WTC11 (cell line): ENCODE results near the gene TBCB. TPM values are rescaled to one million over a fixed set of nuclear protein-coding genes. Genes with fewer than 3 reads are reported as not detected.

Experiments
- ATAC-seq: fragments of 200-7000 bp; cut with Tn5 transposase; 2 replicates; pipeline ENCODE4 v1.10.0; 2021; ENCODE audit warnings: mild to moderate bottlenecking, moderate library complexity
- CTCF ChIA-PET: fragments of 300-600 bp; sonication (Branson Sonifier 250); formaldehyde crosslinking; loops from one replicate; lab custom pipeline; 2021; ENCODE audit warnings: antibody characterized with exemption; lab: Charles Lee
- POLR2A ChIA-PET: fragments of 350-600 bp; sonication (Branson Sonifier 250); formaldehyde crosslinking; loops from one replicate; lab custom pipeline; 2021; ENCODE audit warnings: antibody characterized with exemption; lab: Charles Lee
- DNase-seq: peaks from one replicate; pipeline ENCODE4 v3.0.0; 2021; ENCODE audit warnings: low spot score
- H3K27ac Mint-ChIP-seq: 2 replicates; pipeline ENCODE4 v1.8.0; 2021; ENCODE audit warnings: mixed read lengths
- H3K27me3 Mint-ChIP-seq: 2 replicates; pipeline ENCODE4 v1.8.0; 2021; ENCODE audit warnings: low read depth, mild to moderate bottlenecking, moderate library complexity, mixed read lengths
- H3K36me3 Mint-ChIP-seq: 2 replicates; pipeline ENCODE4 v1.8.0; 2021; ENCODE audit warnings: mixed read lengths
- H3K4me1 Mint-ChIP-seq: 2 replicates; pipeline ENCODE4 v1.8.0; 2022; ENCODE audit warnings: mixed read lengths
- H3K4me3 Mint-ChIP-seq: 2 replicates; pipeline ENCODE4 v1.8.0; 2021; ENCODE audit warnings: mild to moderate bottlenecking, moderate library complexity, mixed read lengths
- H3K9me3 Mint-ChIP-seq: 2 replicates; pipeline ENCODE4 v1.8.0; 2021; ENCODE audit warnings: mixed read lengths
- E2F4 ChIP-seq: sonication (generic); formaldehyde crosslinking; IDR thresholded peaks from 2 replicates; pipeline ENCODE4 v1.8.1; 2022; ENCODE audit warnings: low read depth, mild to moderate bottlenecking, moderate library complexity, missing genetic modification reagents, borderline replicate concordance
- E2F5 ChIP-seq: sonication (generic); formaldehyde crosslinking; IDR thresholded peaks from 2 replicates; pipeline ENCODE4 v1.8.1; 2022; ENCODE audit warnings: mild to moderate bottlenecking, moderate library complexity, missing genetic modification reagents
- ELF4 ChIP-seq: sonication (generic); formaldehyde crosslinking; IDR thresholded peaks from 2 replicates; pipeline ENCODE4 v1.8.1; 2022; ENCODE audit warnings: low read depth, mild to moderate bottlenecking, moderate library complexity, missing genetic modification reagents
- ETV6 ChIP-seq: sonication (generic); formaldehyde crosslinking; IDR thresholded peaks from 2 replicates; pipeline ENCODE4 v1.8.1; 2022; ENCODE audit warnings: mild to moderate bottlenecking, missing genetic modification reagents
- FOXJ3 ChIP-seq: sonication (generic); formaldehyde crosslinking; IDR thresholded peaks from 2 replicates; pipeline ENCODE4 v1.9.0; 2021; ENCODE audit warnings: missing genetic modification reagents, mild to moderate bottlenecking, borderline replicate concordance
- HMGXB4 ChIP-seq: sonication (generic); formaldehyde crosslinking; IDR thresholded peaks from 2 replicates; pipeline ENCODE4 v1.8.1; 2023; ENCODE audit warnings: mild to moderate bottlenecking, moderate library complexity, missing genetic modification reagents
- JUN ChIP-seq: sonication (generic); formaldehyde crosslinking; IDR thresholded peaks from 2 replicates; pipeline ENCODE4 v1.8.0; 2023; ENCODE audit warnings: mild to moderate bottlenecking, missing genetic modification reagents
- MAX ChIP-seq: sonication (generic); formaldehyde crosslinking; IDR thresholded peaks from 2 replicates; pipeline ENCODE4 v1.8.0; 2022; ENCODE audit warnings: mild to moderate bottlenecking, missing genetic modification reagents
- MLX ChIP-seq: sonication (generic); formaldehyde crosslinking; IDR thresholded peaks from 2 replicates; pipeline ENCODE4 v1.8.1; 2023; ENCODE audit warnings: mild to moderate bottlenecking, missing genetic modification reagents, moderate library complexity
- PRRX2 ChIP-seq: fragments of 250-450 bp; sonication (Bioruptor Pico); IDR thresholded peaks from 2 replicates; pipeline ENCODE4 v1.8.0; 2021; ENCODE audit warnings: mild to moderate bottlenecking
- RORB ChIP-seq: fragments of 250-450 bp; sonication (Bioruptor Pico); IDR thresholded peaks from 2 replicates; pipeline ENCODE4 v1.9.0; 2021; ENCODE audit warnings: mild to moderate bottlenecking
- SMAD4 ChIP-seq: sonication (generic); formaldehyde crosslinking; IDR thresholded peaks from 2 replicates; pipeline ENCODE4 v1.8.0; 2022; ENCODE audit warnings: mild to moderate bottlenecking, missing genetic modification reagents
- SP1 ChIP-seq: sonication (generic); formaldehyde crosslinking; conservative IDR thresholded peaks from 2 replicates; pipeline ENCODE4 v1.8.1; 2022; ENCODE audit warnings: missing genetic modification reagents
- TEAD1 ChIP-seq: sonication (generic); formaldehyde crosslinking; IDR thresholded peaks from 2 replicates; pipeline ENCODE4 v1.8.0; 2022; ENCODE audit warnings: mild to moderate bottlenecking, missing genetic modification reagents
- TP53 ChIP-seq: sonication (generic); formaldehyde crosslinking; IDR thresholded peaks from 2 replicates; pipeline ENCODE4 v1.8.1; 2023; ENCODE audit warnings: mild to moderate bottlenecking, missing genetic modification reagents
- USF2 ChIP-seq: sonication (generic); formaldehyde crosslinking; IDR thresholded peaks from 2 replicates; pipeline ENCODE4 v1.8.1; 2023; ENCODE audit warnings: mild to moderate bottlenecking, missing genetic modification reagents, moderate library complexity
- ZBTB21 ChIP-seq: sonication (generic); formaldehyde crosslinking; IDR thresholded peaks from 2 replicates; pipeline ENCODE4 v1.8.1; 2023; ENCODE audit warnings: mild to moderate bottlenecking, missing genetic modification reagents, borderline replicate concordance
- ZBTB43 ChIP-seq: sonication (generic); formaldehyde crosslinking; IDR thresholded peaks from 2 replicates; pipeline ENCODE4 v1.8.1; 2023; ENCODE audit warnings: mild to moderate bottlenecking, missing genetic modification reagents
- ZNF219 ChIP-seq: sonication (generic); formaldehyde crosslinking; IDR thresholded peaks from 2 replicates; pipeline ENCODE4 v1.8.0; 2023; ENCODE audit warnings: missing genetic modification reagents, mild to moderate bottlenecking, borderline replicate concordance
- ZNF512 ChIP-seq: sonication (generic); formaldehyde crosslinking; IDR thresholded peaks from 2 replicates; pipeline ENCODE4 v1.8.1; 2022; ENCODE audit warnings: missing genetic modification reagents, borderline replicate concordance
- ZNF671 ChIP-seq: fragments of 250-450 bp; sonication (Bioruptor Pico); IDR thresholded peaks from 2 replicates; pipeline ENCODE4 v1.8.0; 2021; ENCODE audit warnings: mild to moderate bottlenecking
- total RNA-seq: library from RNA; stranded (reverse); gene quantifications from 3 replicates; pipeline ENCODE4 v1.2.3, GENCODE V29; 2021

Gene TBCB
- total RNA-seq, 1 experiment from 2014 or later = 182 TPM

- Mint-ChIP-seq H3K4me3 (no peak overlapping the region), H3K9me3 (no peaks in the 10 kb centered on the region), H3K27ac (peak overlapping the region; percentile 58; the same call in 1 of the 2 replicates), H3K36me3 (peaks cover 52% of the 10 kb centered on the region), H3K27me3 (no peaks in the 10 kb centered on the region), H3K4me1 (no peaks in the 10 kb centered on the region)
- DNase-seq (no peak), ATAC-seq (no peak)
- CTCF ChIA-PET = no interaction called here
- POLR2A ChIA-PET = no interaction called here
- no peak for TF ChIP-seq RORB
Measured at GRCh38 chr19:36089847-36090246, 25.4 kb upstream of the TBCB start.

- ChIA-PET CTCF (no interaction called here), POLR2A (no interaction called here)
- H3K36me3 Mint-ChIP-seq = peaks cover 47% of the 10 kb centered on the region
- ATAC-seq (no peak), DNase-seq (no peak)
- no peak for TF ChIP-seq USF2 (CRISPR knock-in tag)
- no peak for TF ChIP-seq ZNF219 (CRISPR knock-in tag)
- no peak for TF ChIP-seq ZBTB43 (CRISPR knock-in tag)
- no peak for TF ChIP-seq TEAD1 (CRISPR knock-in tag)
- TF ChIP-seq ELF4 (CRISPR knock-in tag) = no peak
- no peak for TF ChIP-seq ZBTB21 (CRISPR knock-in tag)
- no peak for TF ChIP-seq ZNF512 (CRISPR knock-in tag)
- no peak for TF ChIP-seq JUN (CRISPR knock-in tag)
- TF ChIP-seq SMAD4 (CRISPR knock-in tag) = no peak
- TF ChIP-seq HMGXB4 (CRISPR knock-in tag) = no peak
- no peak for TF ChIP-seq MLX (CRISPR knock-in tag)
- no peak for TF ChIP-seq ZNF671 (CRISPR knock-in tag)
- TF ChIP-seq PRRX2 (CRISPR knock-in tag) = no peak
- no peak for TF ChIP-seq ETV6
- TF ChIP-seq MAX (CRISPR knock-in tag) = no peak
- TF ChIP-seq E2F5 (CRISPR knock-in tag) = no peak
- no peak for TF ChIP-seq E2F4
- TF ChIP-seq FOXJ3 = no peak
- no peak for TF ChIP-seq TP53 (CRISPR knock-in tag)
- no peak for TF ChIP-seq SP1
- H3K4me1 Mint-ChIP-seq = no peaks in the 10 kb centered on the region
- no peak overlapping the region for H3K4me3 Mint-ChIP-seq
- H3K9me3 Mint-ChIP-seq = no peaks in the 10 kb centered on the region
- H3K27ac Mint-ChIP-seq = no peak overlapping the region
- no peaks in the 10 kb centered on the region for H3K27me3 Mint-ChIP-seq
Measured at GRCh38 chr19:36090910-36091695, 24.2 kb upstream of the TBCB start.
